Endothelial cell of umbilical vein (primary cell): ENCODE results near the gene GRIA4. TPM values are rescaled to one million over a fixed set of nuclear protein-coding genes. Genes with fewer than 3 reads are reported as not detected.

ENCODE experiments used
- BruUV-seq: library from RNA; stranded (reverse); fragments of 400-500 nt; replicated peaks from 2 replicates; lab custom pipeline; 2021; lab: Mats Ljungman, UMichigan
- CTCF ChIA-PET: fragments of 300-600, 350-600 bp; sonication (Branson Sonifier 250); formaldehyde crosslinking; loops from one replicate; lab custom pipeline; 2021; ENCODE audit warnings: antibody characterized with exemption, inconsistent platforms; lab: Charles Lee
- POLR2A ChIA-PET: fragments of 300-600, 350-600 bp; sonication (Branson Sonifier 250); formaldehyde crosslinking; loops from one replicate; lab custom pipeline; 2021; ENCODE audit warnings: antibody characterized with exemption, inconsistent platforms; lab: Charles Lee
- DNase-seq: peaks from one replicate; pipeline ENCODE4 v3.0.0-alpha.2; 2011; ENCODE audit warnings: low read depth, low spot score
- FAIRE-seq: peaks from 2 replicates; lab custom pipeline; 2011; peaks lifted over from hg19 to GRCh38; lab: Jason Lieb, UNC
- H2AFZ ChIP-seq: 2 replicates; pipeline ENCODE4 v1.6.0; 2012; ENCODE audit warnings: low read depth, low read length, control low read depth, inconsistent platforms
- H3K27ac ChIP-seq: 2 replicates; pipeline ENCODE4 v1.5.1; 2011; ENCODE audit warnings: low read depth, mild to moderate bottlenecking, control low read depth, low read length, moderate library complexity; ENCODE audit not compliant: insufficient read depth
- H3K27me3 ChIP-seq, 2 experiments: 2 replicates each; pipeline versions ENCODE4 v1.6.0 to v1.6.1; 2011; ENCODE audit warnings: low read length in 2 of 2, mixed read lengths in 1 of 2; ENCODE audit not compliant: control insufficient read depth in 2 of 2, insufficient read depth in 2 of 2
- H3K36me3 ChIP-seq, 2 experiments: 2 replicates in 1 of 2; 3 replicates in 1 of 2; pipeline ENCODE4 v1.5.1; 2011; ENCODE audit warnings: low read length in 2 of 2, mild to moderate bottlenecking in 1 of 2, moderate library complexity in 1 of 2; ENCODE audit not compliant: control insufficient read depth in 2 of 2, insufficient read depth in 2 of 2; ENCODE audit errors: extremely low read depth in 1 of 2
- H3K4me1 ChIP-seq: 3 replicates; pipeline ENCODE4 v1.5.1; 2011; ENCODE audit warnings: mild to moderate bottlenecking, low read length; ENCODE audit not compliant: control insufficient read depth, insufficient read depth; ENCODE audit errors: extremely low read depth
- H3K4me2 ChIP-seq: 2 replicates; pipeline ENCODE4 v1.6.1; 2011; ENCODE audit warnings: low read length, control low read depth, mixed read lengths; ENCODE audit not compliant: insufficient read depth
- H3K4me3 ChIP-seq, 3 experiments: fragments of 200-600 bp in 1 of 3; sonication (generic), shearing (Covaris generic) in 1 of 3; replicated peaks in 1 of 3; 2 replicates each; pipeline ENCODE4 v1.5.1; 2011 to 2016; ENCODE audit warnings: control low read depth in 3 of 3, low read length in 3 of 3, mild to moderate bottlenecking in 2 of 3, inconsistent platforms in 1 of 3, low read depth in 1 of 3, moderate library complexity in 1 of 3; ENCODE audit not compliant: insufficient read depth in 1 of 3
- H3K79me2 ChIP-seq: 2 replicates; pipeline ENCODE4 v1.6.0; 2012; ENCODE audit warnings: low read length, inconsistent platforms; ENCODE audit not compliant: control insufficient read depth, insufficient read depth
- H3K9ac ChIP-seq: replicated peaks from 2 replicates; pipeline ENCODE3; 2011; ENCODE audit warnings: low read length, control low read depth; ENCODE audit not compliant: insufficient read depth; ENCODE audit errors: extremely low read depth
- H3K9me1 ChIP-seq: replicated peaks from 3 replicates; pipeline ENCODE4 v1.6.0; 2011; ENCODE audit warnings: mild to moderate bottlenecking, low read length; ENCODE audit not compliant: control insufficient read depth, insufficient read depth; ENCODE audit errors: extremely low read depth
- H3K9me3 ChIP-seq: replicated peaks from 2 replicates; pipeline ENCODE4 v1.5.1; 2012; ENCODE audit warnings: low read length, inconsistent platforms; ENCODE audit not compliant: control insufficient read depth, insufficient read depth
- H4K20me1 ChIP-seq: replicated peaks from 2 replicates; pipeline ENCODE3; 2011; ENCODE audit warnings: mild to moderate bottlenecking, low read length; ENCODE audit not compliant: control insufficient read depth, insufficient read depth; ENCODE audit errors: extremely low read depth
- CTCF ChIP-seq, 2 donors: IDR thresholded peaks; 1 replicate in 1 of 2; 2 replicates in 1 of 2; pipeline ENCODE4 v1.5.1; 2011; ENCODE audit warnings: low read length in 2 of 2, mild to moderate bottlenecking in 2 of 2, moderate library complexity in 2 of 2, control low read depth in 1 of 2, inconsistent platforms in 1 of 2, low read depth in 1 of 2; ENCODE audit not compliant: insufficient read depth in 1 of 2; ENCODE audit errors: extremely low read depth in 1 of 2
- EZH2 ChIP-seq: IDR thresholded peaks from 2 replicates; pipeline ENCODE4 v1.6.1; 2012; ENCODE audit warnings: borderline replicate concordance, low read depth, mild to moderate bottlenecking, moderate library complexity, low read length, inconsistent platforms; ENCODE audit not compliant: severe bottlenecking
- FOS ChIP-seq: IDR thresholded peaks from 2 replicates; pipeline ENCODE4 v1.6.1; 2011; ENCODE audit warnings: mild to moderate bottlenecking, low read length, moderate library complexity, borderline replicate concordance; ENCODE audit not compliant: insufficient read depth
- GATA2 ChIP-seq: IDR thresholded peaks from 2 replicates; pipeline ENCODE4 v1.7.0; 2011; ENCODE audit warnings: low read depth, mild to moderate bottlenecking, moderate library complexity, mixed read lengths, low read length; ENCODE audit not compliant: insufficient read length, insufficient read depth
- JUN ChIP-seq: IDR thresholded peaks from 2 replicates; pipeline ENCODE4 v1.6.1; 2011; ENCODE audit warnings: borderline replicate concordance, low read depth; ENCODE audit not compliant: insufficient read length, insufficient read depth
- MAX ChIP-seq: IDR thresholded peaks from 2 replicates; pipeline ENCODE4 v1.6.1; 2011; ENCODE audit not compliant: insufficient read depth, insufficient read length
- MYC ChIP-seq: IDR thresholded peaks from one replicate; pipeline ENCODE4 v1.6.1; 2011; ENCODE audit warnings: mild to moderate bottlenecking, low read depth, low read length
- POLR2A ChIP-seq: IDR thresholded peaks from 2 replicates; pipeline ENCODE4 v1.6.1; 2012; ENCODE audit warnings: low read depth, mild to moderate bottlenecking, control low read depth, low read length
- POLR2AphosphoS5 ChIP-seq: IDR thresholded peaks from 2 replicates; pipeline ENCODE4 v1.6.1; 2012; ENCODE audit warnings: low read depth, mild to moderate bottlenecking, control low read depth, low read length, moderate library complexity; ENCODE audit not compliant: insufficient read depth
- dilution Hi-C: fragments of 300-500 bp; cut with MboI; formaldehyde crosslinking; loops from one replicate; pipeline ENCODE4 v1.15.0; 2019; ENCODE audit warnings: low sequenced_read_pairs; ENCODE audit not compliant: extremely low pct_ligation_motif_present
- intact Hi-C: fragments of 100-400 bp; cut with micrococcal nuclease; formaldehyde crosslinking; loops from one replicate; pipeline ENCODE4 v1.10.0; 2022
- polyA plus RNA-seq, 4 experiments: library from polyadenylated mRNA; depleted of rRNA in 3 of 4; stranded (reverse) in 3 of 4; unstranded in 1 of 4; fragments of >200 nt; gene quantifications; 2 replicates each; pipeline versions ENCODE4 v1.2.1 to v1.2.3, GENCODE V29; 2011 to 2012; ENCODE audit warnings: missing spikeins in 1 of 4
- total RNA-seq: library from RNA; stranded (reverse); gene quantifications from 2 replicates; pipeline ENCODE4 v1.2.3, GENCODE V29; 2021

GRIA4 gene
- total and polyA plus RNA-seq, 2 donors (not counting 3 experiments of a cell fraction or from before 2014, with no cell fraction given): not detected

- DNase-seq: no peak
- ChIA-PET POLR2A (no interaction called here), CTCF (no interaction called here)
- no peak for TF ChIP-seq CTCF (IDR thresholded peaks at IDR 0.05; ENCODE audit: extremely low read depth in 1 of 2, insufficient read depth in 1 of 2, low read depth in 1 of 2, low read length in 2 of 2)
- no peak for TF ChIP-seq MAX
- TF ChIP-seq MYC: no peak
- TF ChIP-seq POLR2AphosphoS5: no peak
- no peak for TF ChIP-seq JUN
- no peak for TF ChIP-seq EZH2
- no peak for TF ChIP-seq POLR2A
- TF ChIP-seq GATA2: no peak
- no peak for TF ChIP-seq FOS
- intact Hi-C loops (no loop called here), dilution Hi-C loops (no loop called here)
- no peak overlapping the region for H2AFZ ChIP-seq
- no peaks in the 10 kb centered on the region for H3K9me3 ChIP-seq
- no peaks in the 10 kb centered on the region for H3K4me1 ChIP-seq
- no peaks in the 10 kb centered on the region for H3K9me1 ChIP-seq
- no peak overlapping the region for H3K4me3 ChIP-seq
- no peak for FAIRE-seq
- no peaks in the 10 kb centered on the region for H4K20me1 ChIP-seq
- no TSS peak for BruUV-seq
- no peaks in the 10 kb centered on the region for H3K27me3 ChIP-seq
- no peak overlapping the region for H3K4me2 ChIP-seq
- H3K79me2 ChIP-seq: no peaks in the 10 kb centered on the region
- H3K9ac ChIP-seq: no peak overlapping the region
- H3K27ac ChIP-seq: no peak overlapping the region
- no peaks in the 10 kb centered on the region for H3K36me3 ChIP-seq
These were observed 308.7 kb downstream of the GRIA4 start for GRCh38 chr11:105918600-105918999.
